IMR-90 (cell line): ENCODE results near the gene ERG. TPM values are rescaled to one million over a fixed set of nuclear protein-coding genes. Genes with fewer than 3 reads are reported as not detected.

Source experiments
- ATAC-seq: fragments of 200-7000 bp; cut with Tn5 transposase; 2 replicates; pipeline ENCODE4 v1.9.1; 2020; ENCODE audit warnings: low read depth, mild to moderate bottlenecking, moderate library complexity
- BruUV-seq: library from RNA; stranded (reverse); fragments of 400-500 nt; replicated peaks from 2 replicates; lab custom pipeline; 2021; lab: Mats Ljungman, UMichigan
- CTCF ChIA-PET: fragments of 300-600 bp; formaldehyde crosslinking; extraction: SDS; loops from one replicate; lab custom pipeline; 2021; ENCODE audit warnings: antibody characterized with exemption; lab: Yijun Ruan, JAX
- POLR2A ChIA-PET: fragments of 300-600 bp; sonication (Branson Sonifier 250); formaldehyde crosslinking; loops from one replicate; lab custom pipeline; 2022; ENCODE audit warnings: antibody characterized with exemption; ENCODE audit not compliant: unreplicated experiment; lab: Charles Lee
- DNase-seq: peaks from one replicate; pipeline ENCODE4 v3.0.0; 2013
- H2AFZ ChIP-seq: replicated peaks from 2 replicates; pipeline ENCODE3; 2013; ENCODE audit warnings: low read length, mild to moderate bottlenecking; ENCODE audit not compliant: poor library complexity
- H2AK5ac ChIP-seq: 2 replicates; pipeline ENCODE4 v1.6.1; 2013; ENCODE audit warnings: low read depth, low read length, inconsistent platforms
- H2AK9ac ChIP-seq: replicated peaks from 2 replicates; pipeline ENCODE3; 2013; ENCODE audit warnings: mild to moderate bottlenecking, low read depth, low read length, moderate library complexity; ENCODE audit not compliant: poor library complexity
- H2BK120ac ChIP-seq: 2 replicates; pipeline ENCODE4 v1.6.1; 2013; ENCODE audit warnings: low read depth, low read length, inconsistent platforms
- H2BK15ac ChIP-seq: 3 replicates; pipeline ENCODE4 v1.6.1; 2013; ENCODE audit warnings: low read depth, low read length, inconsistent platforms
- H2BK20ac ChIP-seq: 2 replicates; pipeline ENCODE4 v1.6.1; 2013; ENCODE audit warnings: low read depth, mild to moderate bottlenecking, inconsistent platforms, low read length, moderate library complexity
- H2BK5ac ChIP-seq: 2 replicates; pipeline ENCODE4 v1.6.1; 2013; ENCODE audit warnings: mild to moderate bottlenecking, low read depth, low read length, inconsistent platforms; ENCODE audit not compliant: poor library complexity, severe bottlenecking
- H3K14ac ChIP-seq: replicated peaks from 2 replicates; pipeline ENCODE4 v1.6.1; 2013; ENCODE audit warnings: low read depth, low read length, inconsistent platforms
- H3K18ac ChIP-seq: 2 replicates; pipeline ENCODE4 v1.6.1; 2013; ENCODE audit warnings: low read depth, low read length, control low read depth
- H3K23ac ChIP-seq: 2 replicates; pipeline ENCODE4 v1.6.1; 2013; ENCODE audit warnings: low read depth, low read length, inconsistent platforms
- H3K27ac ChIP-seq: 2 replicates; pipeline ENCODE4 v1.5.1; 2013; ENCODE audit warnings: mild to moderate bottlenecking, control low read depth, low read length; ENCODE audit not compliant: insufficient read depth
- H3K27me3 ChIP-seq: 2 replicates; pipeline ENCODE4 v1.6.1; 2013; ENCODE audit warnings: low read length; ENCODE audit not compliant: control insufficient read depth, insufficient read depth
- H3K36me3 ChIP-seq: 2 replicates; pipeline ENCODE4 v1.6.1; 2013; ENCODE audit warnings: low read length, mixed read lengths; ENCODE audit not compliant: control insufficient read depth, insufficient read depth
- H3K4ac ChIP-seq: 2 replicates; pipeline ENCODE4 v1.6.1; 2013; ENCODE audit warnings: low read depth, low read length, inconsistent platforms
- H3K4me1 ChIP-seq: 2 replicates; pipeline ENCODE4 v1.6.1; 2013; ENCODE audit warnings: low read length, mixed read lengths; ENCODE audit not compliant: control insufficient read depth, insufficient read depth
- H3K4me2 ChIP-seq: 2 replicates; pipeline ENCODE4 v1.6.1; 2013; ENCODE audit warnings: low read depth, mild to moderate bottlenecking, control low read depth, low read length, moderate library complexity
- H3K4me3 ChIP-seq: 2 replicates; pipeline ENCODE4 v1.5.1; 2013; ENCODE audit warnings: low read depth, mild to moderate bottlenecking, control low read depth, low read length, moderate library complexity; ENCODE audit not compliant: insufficient read depth
- H3K56ac ChIP-seq: 2 replicates; pipeline ENCODE4 v1.6.1; 2013; ENCODE audit warnings: low read length, inconsistent platforms; ENCODE audit not compliant: insufficient read depth; ENCODE audit errors: extremely low read depth
- H3K79me1 ChIP-seq, 2 experiments: 2 replicates each; pipeline ENCODE4 v1.6.1; 2013; ENCODE audit warnings: low read length in 2 of 2, inconsistent platforms in 1 of 2, low read depth in 1 of 2
- H3K9ac ChIP-seq: 2 replicates; pipeline ENCODE4 v1.6.1; 2013; ENCODE audit warnings: low read depth, low read length, control low read depth
- H3K9me1 ChIP-seq: 2 replicates; pipeline ENCODE4 v1.6.1; 2013; ENCODE audit warnings: low read length, inconsistent platforms; ENCODE audit not compliant: insufficient read depth
- H3K9me3 ChIP-seq: 2 replicates; pipeline ENCODE4 v1.6.1; 2013; ENCODE audit warnings: low read length; ENCODE audit not compliant: control insufficient read depth, insufficient read depth
- H4K20me1 ChIP-seq: 2 replicates; pipeline ENCODE4 v1.6.1; 2013; ENCODE audit warnings: low read length, inconsistent platforms; ENCODE audit not compliant: insufficient read depth
- H4K5ac ChIP-seq: 2 replicates; pipeline ENCODE4 v1.6.1; 2013; ENCODE audit warnings: mild to moderate bottlenecking, low read depth, low read length, control low read depth
- H4K8ac ChIP-seq, 2 experiments: 2 replicates each; pipeline ENCODE4 v1.6.1; 2013; ENCODE audit warnings: low read depth in 2 of 2, low read length in 2 of 2, control low read depth in 1 of 2, inconsistent platforms in 1 of 2
- H4K91ac ChIP-seq: 2 replicates; pipeline ENCODE4 v1.6.1; 2013; ENCODE audit warnings: low read depth, low read length, inconsistent platforms; ENCODE audit not compliant: insufficient read depth
- BHLHE40 ChIP-seq: fragments of 150-350 bp; IDR thresholded peaks from 2 replicates; pipeline ENCODE4 v1.6.1; 2016; ENCODE audit warnings: mild to moderate bottlenecking, low read depth, low read length
- CEBPB ChIP-seq: IDR thresholded peaks from 2 replicates; pipeline ENCODE4 v1.6.1; 2012; ENCODE audit warnings: low read depth, low read length, improper control_type of control experiment
- CHD1 ChIP-seq: IDR thresholded peaks from 2 replicates; pipeline ENCODE4 v1.6.1; 2012; ENCODE audit warnings: low read depth, low read length, improper control_type of control experiment
- FOS ChIP-seq: fragments of 150-350 bp; IDR thresholded peaks from 2 replicates; pipeline ENCODE4 v1.6.1; 2016; ENCODE audit warnings: low read depth, low read length
- MAFK ChIP-seq: IDR thresholded peaks from 2 replicates; pipeline ENCODE4 v1.6.1; 2012; ENCODE audit warnings: low read depth, low read length, improper control_type of control experiment
- MAZ ChIP-seq: IDR thresholded peaks from 2 replicates; pipeline ENCODE4 v1.6.1; 2012; ENCODE audit warnings: low read depth, mild to moderate bottlenecking, low read length, improper control_type of control experiment, moderate library complexity, borderline replicate concordance
- MXI1 ChIP-seq: IDR thresholded peaks from 2 replicates; pipeline ENCODE4 v1.6.1; 2012; ENCODE audit warnings: low read depth, mild to moderate bottlenecking, low read length, moderate library complexity, borderline replicate concordance
- NFE2L2 ChIP-seq: fragments of 150-350 bp; IDR thresholded peaks from 2 replicates; pipeline ENCODE4 v1.6.1; 2016; ENCODE audit warnings: low read depth, mild to moderate bottlenecking, low read length
- POLR2A ChIP-seq: IDR thresholded peaks from 2 replicates; pipeline ENCODE4 v1.6.1; 2012; ENCODE audit warnings: mild to moderate bottlenecking, low read depth, low read length
- RAD21 ChIP-seq: IDR thresholded peaks from 2 replicates; pipeline ENCODE4 v1.6.1; 2012; ENCODE audit warnings: low read length, improper control_type of control experiment
- RCOR1 ChIP-seq: IDR thresholded peaks from 2 replicates; pipeline ENCODE4 v1.6.1; 2012; ENCODE audit warnings: mild to moderate bottlenecking, low read length, improper control_type of control experiment; ENCODE audit not compliant: insufficient replicate concordance
- RFX5 ChIP-seq: IDR thresholded peaks from 2 replicates; pipeline ENCODE4 v1.8.0; 2012; ENCODE audit warnings: low read depth, mild to moderate bottlenecking, low read length, moderate library complexity
- SMC3 ChIP-seq: fragments of 150-350 bp; IDR thresholded peaks from 2 replicates; pipeline ENCODE4 v1.6.1; 2016; ENCODE audit warnings: low read depth, mild to moderate bottlenecking, antibody characterized with exemption, low read length, moderate library complexity
- WGBS, 2 experiments: methylation state at CpG; one replicate each; pipeline versions ENCODE4 v1.1.5 to v1.1.7; 2013; ENCODE audit warnings: missing lambda C conversion rate in 2 of 2; ENCODE audit not compliant: insufficient read length in 1 of 2; ENCODE audit errors: extremely low coverage in 2 of 2; 5-methylcytosine and 5-hydroxymethylcytosine counted together
- dilution Hi-C: fragments of 300-500 bp; cut with HindIII; formaldehyde crosslinking; loops from one replicate; pipeline ENCODE4 v1.14.3; 2018; ENCODE audit warnings: low sequenced_read_pairs; ENCODE audit not compliant: unreplicated experiment
- in situ Hi-C: fragments of 300-500 bp; cut with MboI; formaldehyde crosslinking; loops from 3 replicates; pipeline ENCODE4 v1.14.3; 2019; ENCODE audit warnings: low sequenced_read_pairs, inconsistent platforms, mixed read lengths
- intact Hi-C: fragments of 100-400 bp; cut with micrococcal nuclease; formaldehyde crosslinking; loops from 2 replicates; pipeline ENCODE4 v1.10.0; 2022
- polyA plus RNA-seq, 3 experiments: library from polyadenylated mRNA; depleted of rRNA; stranded (reverse); fragments of >200 nt; gene quantifications; 2 replicates each; pipeline ENCODE4 v1.2.3, GENCODE V29; 2012; ENCODE audit warnings: low replicate concordance in 1 of 3
- total RNA-seq: library from RNA; depleted of rRNA; stranded (reverse); fragments of >200 nt; gene quantifications from 2 replicates; pipeline ENCODE4 v1.2.3, GENCODE V29; 2012
- TF ChIP-seq, protein P1 (sequence below): conservative IDR thresholded peaks from 2 replicates; pipeline ENCODE4 v1.5.1; 2012; ENCODE audit warnings: mild to moderate bottlenecking, low read depth, low read length, improper control_type of control experiment
- TF ChIP-seq, protein P2 (sequence below): fragments of 150-350 bp; IDR thresholded peaks from 2 replicates; pipeline ENCODE4 v1.6.1; 2016; ENCODE audit warnings: low read depth, mild to moderate bottlenecking, low read length, moderate library complexity, borderline replicate concordance
- TF ChIP-seq, protein P3 (sequence below): fragments of 150-350 bp; IDR thresholded peaks from 2 replicates; pipeline ENCODE4 v1.6.1; 2017; ENCODE audit warnings: mild to moderate bottlenecking, antibody characterized with exemption, low read length, low read depth

ERG gene
- total and polyA plus RNA-seq, 2 of the 4 experiments (the other 2 are of a cell fraction): not detected

DNA sequence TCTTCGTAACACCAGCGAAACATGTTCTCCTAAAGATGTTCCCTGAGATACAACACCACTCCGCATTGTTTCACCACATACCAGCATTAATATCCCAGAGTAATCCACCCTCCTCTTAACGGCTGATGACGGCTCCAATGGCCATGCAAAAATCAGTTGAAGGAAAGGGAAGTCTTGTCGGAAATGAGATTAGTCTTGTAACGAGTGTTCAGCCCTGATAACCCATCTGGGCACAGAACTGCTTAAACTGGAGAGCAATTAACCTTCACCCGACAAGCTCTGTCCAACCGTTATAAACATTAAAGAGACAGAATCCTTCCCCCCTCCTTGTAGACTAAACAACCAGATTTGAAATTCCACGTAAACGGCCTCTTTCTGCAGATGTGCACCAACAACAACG, 21.9 kb downstream of the ERG start:
- TF ChIP-seq, protein P1, sequence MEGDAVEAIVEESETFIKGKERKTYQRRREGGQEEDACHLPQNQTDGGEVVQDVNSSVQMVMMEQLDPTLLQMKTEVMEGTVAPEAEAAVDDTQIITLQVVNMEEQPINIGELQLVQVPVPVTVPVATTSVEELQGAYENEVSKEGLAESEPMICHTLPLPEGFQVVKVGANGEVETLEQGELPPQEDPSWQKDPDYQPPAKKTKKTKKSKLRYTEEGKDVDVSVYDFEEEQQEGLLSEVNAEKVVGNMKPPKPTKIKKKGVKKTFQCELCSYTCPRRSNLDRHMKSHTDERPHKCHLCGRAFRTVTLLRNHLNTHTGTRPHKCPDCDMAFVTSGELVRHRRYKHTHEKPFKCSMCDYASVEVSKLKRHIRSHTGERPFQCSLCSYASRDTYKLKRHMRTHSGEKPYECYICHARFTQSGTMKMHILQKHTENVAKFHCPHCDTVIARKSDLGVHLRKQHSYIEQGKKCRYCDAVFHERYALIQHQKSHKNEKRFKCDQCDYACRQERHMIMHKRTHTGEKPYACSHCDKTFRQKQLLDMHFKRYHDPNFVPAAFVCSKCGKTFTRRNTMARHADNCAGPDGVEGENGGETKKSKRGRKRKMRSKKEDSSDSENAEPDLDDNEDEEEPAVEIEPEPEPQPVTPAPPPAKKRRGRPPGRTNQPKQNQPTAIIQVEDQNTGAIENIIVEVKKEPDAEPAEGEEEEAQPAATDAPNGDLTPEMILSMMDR: no peak
- TF ChIP-seq MAFK (no peak), CHD1 (no peak), SMC3 (no peak), BHLHE40 (no peak), FOS (no peak), MXI1 (no peak), RAD21 (no peak), RCOR1 (no peak), RFX5 (no peak), NFE2L2 (no peak), POLR2A (no peak), CEBPB (no peak), MAZ (no peak)
- TF ChIP-seq, protein P2, sequence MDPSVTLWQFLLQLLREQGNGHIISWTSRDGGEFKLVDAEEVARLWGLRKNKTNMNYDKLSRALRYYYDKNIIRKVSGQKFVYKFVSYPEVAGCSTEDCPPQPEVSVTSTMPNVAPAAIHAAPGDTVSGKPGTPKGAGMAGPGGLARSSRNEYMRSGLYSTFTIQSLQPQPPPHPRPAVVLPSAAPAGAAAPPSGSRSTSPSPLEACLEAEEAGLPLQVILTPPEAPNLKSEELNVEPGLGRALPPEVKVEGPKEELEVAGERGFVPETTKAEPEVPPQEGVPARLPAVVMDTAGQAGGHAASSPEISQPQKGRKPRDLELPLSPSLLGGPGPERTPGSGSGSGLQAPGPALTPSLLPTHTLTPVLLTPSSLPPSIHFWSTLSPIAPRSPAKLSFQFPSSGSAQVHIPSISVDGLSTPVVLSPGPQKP: no peak
- TF ChIP-seq, protein P3, sequence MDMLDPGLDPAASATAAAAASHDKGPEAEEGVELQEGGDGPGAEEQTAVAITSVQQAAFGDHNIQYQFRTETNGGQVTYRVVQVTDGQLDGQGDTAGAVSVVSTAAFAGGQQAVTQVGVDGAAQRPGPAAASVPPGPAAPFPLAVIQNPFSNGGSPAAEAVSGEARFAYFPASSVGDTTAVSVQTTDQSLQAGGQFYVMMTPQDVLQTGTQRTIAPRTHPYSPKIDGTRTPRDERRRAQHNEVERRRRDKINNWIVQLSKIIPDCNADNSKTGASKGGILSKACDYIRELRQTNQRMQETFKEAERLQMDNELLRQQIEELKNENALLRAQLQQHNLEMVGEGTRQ: no peak
- ChIA-PET CTCF (no interaction called here), POLR2A (no interaction called here)
- no peak overlapping the region for H2BK5ac ChIP-seq
- H3K4me3 ChIP-seq: no peak overlapping the region
- ATAC-seq (no peak), DNase-seq (no peak)
- no peak overlapping the region for H2BK120ac ChIP-seq
- in situ Hi-C loops (no loop called here), intact Hi-C loops (no loop called here), dilution Hi-C loops (no loop called here)
- no peak overlapping the region for H3K27ac ChIP-seq
- no peak overlapping the region for H2AK5ac ChIP-seq
- no peak overlapping the region for H4K5ac ChIP-seq
- H3K23ac ChIP-seq: no peak overlapping the region
- 71% methylated on average over 2 of the region's 12 CpGs; no CpG with 5 or more reads in 1 of the 2 experiments for WGBS, 2 experiments
- H4K91ac ChIP-seq: no peak overlapping the region
- no peak overlapping the region for H2BK15ac ChIP-seq
- no peaks in the 10 kb centered on the region for H3K36me3 ChIP-seq
- H4K20me1 ChIP-seq: no peaks in the 10 kb centered on the region
- H3K4me2 ChIP-seq: no peak overlapping the region
- H3K4ac ChIP-seq: no peak overlapping the region
- H3K27me3 ChIP-seq: peaks cover 23% of the 10 kb centered on the region
- no peak overlapping the region for H2AK9ac ChIP-seq
- H3K79me1 ChIP-seq: no peaks in the 10 kb centered on the region
- no peaks in the 10 kb centered on the region for H3K9me1 ChIP-seq
- H2BK20ac ChIP-seq: no peak overlapping the region
- no TSS peak for BruUV-seq
- H3K14ac ChIP-seq: no peak overlapping the region
- no peak overlapping the region for H3K56ac ChIP-seq
- no peaks in the 10 kb centered on the region for H3K4me1 ChIP-seq
- H4K8ac ChIP-seq: no peak overlapping the region
- H3K9me3 ChIP-seq: no peaks in the 10 kb centered on the region
- H3K18ac ChIP-seq: no peak overlapping the region
- no peak overlapping the region for H3K9ac ChIP-seq
- no peak overlapping the region for H2AFZ ChIP-seq
